Muscle layer of colon (tissue), 2 donors: ENCODE data around the gene OVCH1.
"Not testable (repeated sequence)": the region's sequence is repeated elsewhere in the genome, so short reads cannot be mapped to it uniquely, and the experiment has no call there.

Experiments
- H3K27ac ChIP-seq: one replicate; pipeline ENCODE4 v1.7.0; 2013; ENCODE audit warnings: low read depth, mild to moderate bottlenecking, low read length, moderate library complexity
- H3K27me3 ChIP-seq, 2 donors: one replicate each; pipeline ENCODE4 v1.7.0; 2013; ENCODE audit warnings: low read length in 2 of 2, mild to moderate bottlenecking in 2 of 2; ENCODE audit not compliant: insufficient read depth in 2 of 2, control insufficient read depth in 1 of 2
- H3K36me3 ChIP-seq: one replicate; pipeline ENCODE4 v1.7.0; 2013; ENCODE audit warnings: mild to moderate bottlenecking, low read length; ENCODE audit not compliant: insufficient read depth
- H3K4me1 ChIP-seq: one replicate; pipeline ENCODE4 v1.7.0; 2013; ENCODE audit warnings: mild to moderate bottlenecking, low read length; ENCODE audit not compliant: insufficient read depth
- H3K4me3 ChIP-seq, 2 donors: one replicate each; pipeline ENCODE4 v1.7.0; 2013; ENCODE audit warnings: low read length in 2 of 2, low read depth in 1 of 2, mild to moderate bottlenecking in 1 of 2, moderate library complexity in 1 of 2
- H3K9ac ChIP-seq: one replicate; pipeline ENCODE4 v1.7.0; 2013; ENCODE audit warnings: low read length
- H3K9me3 ChIP-seq: one replicate; pipeline ENCODE4 v1.7.0; 2013; ENCODE audit warnings: mild to moderate bottlenecking, low read length
- donor health status: abdominal sarcoma.
- donor health status: Adenocarcinoma of cecum.

The OVCH1 gene

DNA sequence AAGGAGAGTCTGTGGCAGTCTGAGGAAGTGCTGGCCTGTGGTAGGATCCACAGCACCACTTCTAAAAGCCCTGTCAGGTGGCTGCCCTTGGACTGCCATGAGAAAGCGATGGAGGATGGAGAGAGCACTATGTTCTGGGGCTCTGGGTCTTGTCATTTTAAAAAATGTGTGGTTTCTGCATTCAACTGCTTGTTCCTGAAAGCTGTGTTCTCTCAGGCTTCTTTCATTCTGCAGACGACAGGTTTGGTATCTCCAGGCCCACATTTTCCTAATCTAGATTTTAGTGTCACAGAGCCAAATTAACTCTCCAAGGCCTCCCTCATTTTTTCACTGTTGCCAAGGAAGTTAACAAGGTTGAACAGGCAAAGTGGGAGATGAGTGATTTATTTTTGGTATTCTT is 10.5 kb downstream of the OVCH1 start:
- no peaks in the 10 kb centered on the region for H3K27me3 ChIP-seq
- H3K4me1 ChIP-seq: no peaks in the 10 kb centered on the region
- H3K4me3 ChIP-seq: no peak overlapping the region
- H3K9ac ChIP-seq: no peak overlapping the region
- no peaks in the 10 kb centered on the region for H3K9me3 ChIP-seq
- H3K36me3 ChIP-seq: no peaks in the 10 kb centered on the region
- no peak overlapping the region for H3K27ac ChIP-seq

DNA sequence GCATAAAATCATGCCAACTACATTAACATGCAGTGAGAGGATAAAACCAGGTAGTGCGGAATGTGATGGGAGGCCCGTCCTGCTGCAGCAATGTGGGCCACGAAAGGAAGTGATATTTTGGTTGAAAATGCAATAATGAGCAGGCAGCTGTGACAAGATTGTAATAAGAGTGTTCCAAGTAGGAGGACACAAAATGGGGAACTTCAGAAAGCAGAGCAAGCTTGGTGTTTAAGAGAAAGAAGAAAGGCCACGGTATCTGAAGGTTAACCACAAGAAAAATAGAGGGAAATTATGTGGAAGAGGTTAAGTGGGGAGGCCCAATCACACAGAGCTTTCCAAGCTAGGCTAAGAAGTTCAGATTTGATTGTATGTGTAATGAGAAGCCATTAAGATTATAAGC is 34.3 kb downstream of the OVCH1 start:
- no peak overlapping the region for H3K9ac ChIP-seq
- H3K36me3 ChIP-seq: no peaks in the 10 kb centered on the region
- no peaks in the 10 kb centered on the region for H3K9me3 ChIP-seq
- no peaks in the 10 kb centered on the region for H3K27me3 ChIP-seq
- no peaks in the 10 kb centered on the region for H3K4me1 ChIP-seq
- H3K4me3 ChIP-seq: no peak overlapping the region
- H3K27ac ChIP-seq: no peak overlapping the region

DNA sequence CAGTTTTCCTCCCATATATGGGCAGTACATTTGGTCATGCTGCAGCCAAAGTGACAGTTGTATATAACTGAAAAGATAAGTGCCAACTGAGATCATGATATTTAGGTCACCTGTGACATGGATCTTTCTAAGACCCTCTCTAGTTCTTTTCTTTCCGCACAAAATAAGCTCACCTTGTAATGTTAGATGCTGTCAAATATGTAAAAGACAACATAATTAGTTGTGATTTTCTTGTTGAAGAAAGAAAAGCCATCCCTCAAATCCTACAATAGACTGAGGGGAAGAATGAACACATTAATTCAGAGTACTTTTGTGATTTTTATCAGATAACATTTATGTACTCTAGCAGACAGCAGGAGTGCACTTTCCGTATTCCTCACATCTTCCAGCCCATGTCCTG is 37.4 kb downstream of the OVCH1 start:
- no peaks in the 10 kb centered on the region for H3K36me3 ChIP-seq
- H3K9ac ChIP-seq: no peak overlapping the region
- no peaks in the 10 kb centered on the region for H3K4me1 ChIP-seq
- H3K27ac ChIP-seq: no peak overlapping the region
- no peak overlapping the region for H3K4me3 ChIP-seq
- no peaks in the 10 kb centered on the region for H3K27me3 ChIP-seq
- H3K9me3 ChIP-seq: no peaks in the 10 kb centered on the region

DNA sequence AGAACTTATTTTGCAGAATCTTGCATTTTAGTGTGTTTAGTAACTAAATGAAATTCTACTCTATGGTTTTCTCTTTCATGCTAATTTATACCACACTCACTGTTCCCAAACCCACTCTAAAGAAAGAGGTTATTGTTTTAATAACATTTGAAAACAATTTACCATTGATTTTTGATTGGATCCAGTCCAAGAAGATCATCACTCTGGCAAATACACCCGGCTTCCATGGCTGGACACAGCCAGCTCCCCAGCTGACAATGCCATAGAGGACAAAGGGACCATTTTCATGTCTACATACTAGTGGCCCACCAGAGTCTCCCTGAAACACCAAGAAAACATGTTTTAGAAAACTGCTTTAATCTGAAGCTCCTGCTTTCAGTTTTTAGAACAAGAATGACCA is 42.4 kb downstream of the OVCH1 start:
- no peaks in the 10 kb centered on the region for H3K9me3 ChIP-seq
- H3K27ac ChIP-seq: no peak overlapping the region
- no peak overlapping the region for H3K9ac ChIP-seq
- no peak overlapping the region for H3K4me3 ChIP-seq
- no peaks in the 10 kb centered on the region for H3K36me3 ChIP-seq
- H3K27me3 ChIP-seq: no peaks in the 10 kb centered on the region
- H3K4me1 ChIP-seq: no peaks in the 10 kb centered on the region

DNA sequence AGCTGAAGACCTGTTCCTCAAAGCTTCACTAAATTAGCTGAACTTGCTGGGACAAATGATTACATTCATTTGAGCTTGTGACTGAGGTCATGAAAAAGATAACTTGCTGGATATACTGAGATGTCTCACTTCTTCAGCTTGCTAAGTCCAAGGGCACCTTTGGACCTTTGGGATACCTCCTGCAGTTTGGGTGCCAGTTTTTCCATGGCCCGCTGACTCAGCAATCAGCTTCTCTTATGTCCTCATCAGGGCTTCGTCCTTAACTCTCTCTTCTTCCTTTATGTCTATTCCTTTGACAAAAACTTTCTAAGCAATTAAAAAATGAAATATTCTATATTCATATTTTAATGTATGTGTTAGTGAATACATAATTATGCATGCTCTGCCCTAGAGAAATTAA is 45.6 kb downstream of the OVCH1 start:
- Histone ChIP-seq H3K9ac (no peak overlapping the region), H3K27me3 (no peaks in the 10 kb centered on the region), H3K27ac (no peak overlapping the region), H3K9me3 (no peaks in the 10 kb centered on the region), H3K36me3 (no peaks in the 10 kb centered on the region), H3K4me3 (no peak overlapping the region), H3K4me1 (no peaks in the 10 kb centered on the region)

DNA sequence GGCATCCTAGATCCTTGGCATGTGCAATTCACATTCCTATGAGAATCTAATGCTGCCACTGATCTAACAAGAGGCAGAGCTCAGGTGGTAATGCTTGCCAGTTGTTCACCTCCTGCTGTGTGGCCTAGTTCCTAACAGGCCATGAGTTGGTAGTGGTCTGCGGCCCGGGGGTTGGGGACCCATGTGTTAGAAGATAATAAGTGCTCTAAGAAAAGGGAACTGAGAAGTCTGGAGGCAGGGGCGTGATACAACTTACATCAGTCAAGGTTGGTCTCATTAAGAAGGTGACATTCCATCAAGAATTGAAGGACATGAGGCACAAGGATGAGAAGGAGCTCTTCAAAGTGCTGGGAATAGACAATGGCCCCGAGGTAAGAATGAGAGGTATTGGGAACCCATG is 49.3 kb downstream of the OVCH1 start:
- no peaks in the 10 kb centered on the region for H3K9me3 ChIP-seq
- no peak overlapping the region for H3K27ac ChIP-seq
- no peaks in the 10 kb centered on the region for H3K36me3 ChIP-seq
- H3K9ac ChIP-seq: no peak overlapping the region
- H3K4me3 ChIP-seq: no peak overlapping the region
- no peaks in the 10 kb centered on the region for H3K4me1 ChIP-seq
- no peaks in the 10 kb centered on the region for H3K27me3 ChIP-seq

DNA sequence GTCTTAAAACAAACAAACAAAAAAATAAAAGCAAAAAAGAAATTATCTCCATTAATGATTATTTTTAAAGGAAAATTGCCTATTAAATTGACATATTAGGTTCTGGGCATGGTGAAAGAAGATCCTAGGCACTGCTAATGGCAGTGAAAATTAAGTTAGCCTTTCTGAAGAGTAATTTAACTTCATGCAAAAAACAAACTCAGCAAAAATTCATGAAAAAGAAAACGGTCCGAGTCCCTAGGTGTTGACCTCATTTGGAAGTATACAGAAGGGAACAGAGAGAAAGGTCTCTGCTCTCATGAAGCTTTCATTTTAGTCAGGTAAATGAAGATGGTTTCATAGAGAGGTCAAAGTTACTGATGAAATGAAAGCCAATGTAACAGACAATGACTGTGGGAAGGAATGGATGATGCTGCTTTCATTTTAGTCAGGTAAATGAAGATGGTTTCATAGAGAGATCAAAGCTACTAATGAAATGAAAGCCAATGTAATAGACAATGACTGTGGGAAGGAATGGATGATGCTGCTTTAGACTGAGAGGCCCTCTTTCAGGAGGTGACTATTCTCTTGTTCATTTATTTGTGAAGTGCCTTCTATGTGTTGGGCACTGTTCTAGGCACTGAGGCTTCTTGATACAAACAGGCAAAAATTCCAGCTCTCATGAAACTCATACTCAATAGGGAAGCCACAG is 50.1 kb downstream of the OVCH1 start:
- Histone ChIP-seq H3K4me1 (no peaks in the 10 kb centered on the region), H3K9me3 (no peaks in the 10 kb centered on the region), H3K27me3 (no peaks in the 10 kb centered on the region), H3K27ac (no peak overlapping the region), H3K4me3 (no peak overlapping the region), H3K36me3 (no peaks in the 10 kb centered on the region), H3K9ac (no peak overlapping the region)

DNA sequence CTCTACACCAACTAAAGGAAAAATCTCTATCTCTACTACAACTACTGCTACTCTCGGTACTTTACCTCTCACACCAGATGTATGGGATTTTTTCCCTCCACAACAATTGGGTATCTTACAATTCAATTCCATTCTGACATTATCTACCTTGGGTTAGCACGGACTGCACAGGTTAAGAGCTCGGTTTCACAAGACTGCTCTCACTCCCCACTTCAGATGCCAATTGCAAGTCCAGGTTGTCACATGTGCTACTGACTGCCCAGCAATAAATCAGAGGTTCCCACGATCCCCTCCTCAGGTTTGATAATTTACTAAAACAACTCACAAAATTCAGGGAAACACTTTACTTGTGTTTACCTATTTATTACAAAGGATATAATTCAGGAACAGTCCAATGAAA is 58.0 kb downstream of the OVCH1 start:
- H3K36me3 ChIP-seq: no peaks in the 10 kb centered on the region
- no peaks in the 10 kb centered on the region for H3K4me1 ChIP-seq
- H3K27ac ChIP-seq: no peak overlapping the region
- H3K9me3 ChIP-seq: no peaks in the 10 kb centered on the region
- no peaks in the 10 kb centered on the region for H3K27me3 ChIP-seq
- no peak overlapping the region for H3K9ac ChIP-seq
- no peak overlapping the region for H3K4me3 ChIP-seq

DNA sequence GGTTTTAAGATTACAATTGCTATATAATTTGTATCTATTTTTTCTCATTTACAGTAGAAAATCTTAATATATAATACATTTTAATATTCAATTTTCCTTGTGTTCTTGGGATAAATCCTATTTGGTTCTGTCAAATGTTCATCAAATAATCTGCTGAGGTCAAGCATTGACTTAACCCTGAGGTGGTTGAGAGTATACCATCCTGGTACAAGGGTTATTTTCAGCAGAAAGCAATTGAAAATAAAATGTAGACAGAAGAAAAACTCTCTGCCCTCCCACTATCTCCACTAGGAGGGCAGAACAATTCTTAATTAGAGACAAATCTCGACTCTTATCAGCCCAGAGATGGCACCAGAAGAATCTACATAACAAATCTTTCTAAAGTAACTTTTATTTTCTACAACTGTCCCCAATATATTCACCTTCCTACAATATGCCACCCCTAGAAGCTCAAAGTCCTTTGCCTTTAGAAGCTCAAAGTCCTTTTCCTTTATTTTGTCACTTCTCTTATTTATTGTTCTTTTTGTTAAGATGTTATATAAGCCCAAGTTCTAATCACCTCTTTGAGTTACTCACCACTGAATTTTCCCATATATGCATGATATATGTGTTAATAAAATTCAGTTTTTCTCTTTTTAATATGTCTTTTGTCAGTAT is 58.6 kb downstream of the OVCH1 start:
- H3K9ac ChIP-seq: no peak overlapping the region
- no peak overlapping the region for H3K4me3 ChIP-seq
- H3K27ac ChIP-seq: no peak overlapping the region
- no peaks in the 10 kb centered on the region for H3K27me3 ChIP-seq
- H3K9me3 ChIP-seq: no peaks in the 10 kb centered on the region
- no peaks in the 10 kb centered on the region for H3K4me1 ChIP-seq
- H3K36me3 ChIP-seq: no peaks in the 10 kb centered on the region

DNA sequence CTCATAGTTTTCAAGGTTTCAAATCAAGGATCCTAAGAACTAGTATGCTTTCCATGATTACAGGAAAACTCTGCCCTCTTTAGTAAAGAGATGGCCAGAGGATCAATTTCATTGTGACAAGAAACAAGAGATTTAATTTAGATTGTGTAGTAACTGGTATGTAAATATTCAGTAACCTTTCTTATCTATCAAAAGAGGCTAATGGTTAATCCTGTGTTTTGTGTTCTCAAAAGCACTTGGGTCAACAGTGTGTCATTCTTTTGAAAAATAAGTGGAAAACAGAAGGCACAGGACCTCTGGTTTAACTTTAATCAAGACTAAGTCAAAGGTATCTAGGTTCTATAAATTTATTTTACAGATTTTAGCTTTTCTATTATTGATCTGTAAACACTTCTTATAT is 59.9 kb downstream of the OVCH1 start:
- Histone ChIP-seq H3K4me1 (no peaks in the 10 kb centered on the region), H3K4me3 (no peak overlapping the region), H3K36me3 (no peaks in the 10 kb centered on the region), H3K9ac (no peak overlapping the region), H3K27me3 (no peaks in the 10 kb centered on the region), H3K27ac (no peak overlapping the region), H3K9me3 (no peaks in the 10 kb centered on the region)

DNA sequence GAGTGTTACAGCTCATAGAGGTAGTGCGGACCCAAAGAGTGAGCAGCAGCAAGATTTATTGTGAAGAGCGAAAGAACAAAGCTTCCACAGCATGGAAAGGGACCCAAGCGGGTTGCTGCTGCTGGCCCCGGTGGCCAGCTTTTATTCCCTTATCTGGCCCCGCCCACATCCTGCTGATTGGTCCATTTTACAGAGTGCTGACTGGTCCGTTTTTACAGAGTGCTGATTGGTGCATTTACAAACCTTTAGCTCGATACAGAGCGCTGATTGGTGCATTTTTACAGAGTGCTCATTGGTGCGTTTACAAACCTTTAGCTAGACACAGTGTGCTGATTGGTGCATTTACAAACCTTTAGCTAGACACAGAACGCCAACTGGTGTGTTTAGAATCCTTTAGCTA is 60.7 kb downstream of the OVCH1 start:
- H3K4me1 ChIP-seq, H3K27ac ChIP-seq, H3K4me3 ChIP-seq, H3K9ac ChIP-seq, H3K27me3 ChIP-seq, H3K36me3 ChIP-seq, H3K9me3 ChIP-seq: not testable (repeated sequence)

DNA sequence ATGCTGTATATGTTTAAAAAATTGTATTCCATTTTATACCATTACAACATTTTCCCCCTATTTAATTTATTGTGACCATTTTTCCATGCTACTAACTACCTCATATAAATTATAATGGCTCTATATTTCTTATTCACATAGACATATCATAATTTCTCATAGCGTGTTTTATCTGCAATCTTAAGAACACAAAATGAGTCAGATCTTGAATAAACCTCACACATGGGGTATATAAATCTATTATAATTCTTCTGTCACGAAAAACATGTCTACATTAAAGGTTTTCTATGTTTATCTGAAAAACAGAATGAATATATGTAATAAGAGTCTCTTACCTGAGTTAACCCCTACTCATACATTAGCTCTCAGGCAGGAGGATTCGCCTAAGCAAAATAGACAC is 66.0 kb downstream of the OVCH1 start:
- no peaks in the 10 kb centered on the region for H3K36me3 ChIP-seq
- H3K27ac ChIP-seq: no peak overlapping the region
- H3K9me3 ChIP-seq: no peaks in the 10 kb centered on the region
- H3K9ac ChIP-seq: no peak overlapping the region
- H3K27me3 ChIP-seq: no peaks in the 10 kb centered on the region
- H3K4me3 ChIP-seq: no peak overlapping the region
- H3K4me1 ChIP-seq: no peaks in the 10 kb centered on the region
